T-helper 22 cell (primary cell): ENCODE results near the gene DHX29.
A peak's percentile ranks its signal among the peaks of the same experiment; 100 is the strongest.

ENCODE experiments used
- DNase-seq: peaks from one replicate; pipeline ENCODE4 v3.0.0-alpha.2; 2020; ENCODE audit warnings: low read depth

Gene DHX29

GRCh38 chr5:55313870-55314617, 6.5 kb upstream of the DHX29 start:
- DNase-seq: no peak

GRCh38 chr5:55308254-55308836, 851 bp upstream of the DHX29 start:
- no peak for DNase-seq

GRCh38 chr5:55306641-55307382, 682 bp downstream of the DHX29 start:
- DNase-seq: no peak

- DNase-seq: no peak
These were observed 2.1 kb downstream of the DHX29 start for GRCh38 chr5:55305345-55305744.

GRCh38 chr5:55304584-55304983, 2.9 kb downstream of the DHX29 start:
- no peak for DNase-seq

GRCh38 chr5:55303238-55303690, 4.2 kb downstream of the DHX29 start:
- DNase-seq: no peak

- no peak for DNase-seq
These were observed 6.6 kb downstream of the DHX29 start for GRCh38 chr5:55300890-55301289.

- DNase-seq: no peak
These were observed 12.6 kb downstream of the DHX29 start for GRCh38 chr5:55294935-55295334.

GRCh38 chr5:55290991-55291390, 16.5 kb downstream of the DHX29 start:
- no peak for DNase-seq

GRCh38 chr5:55289808-55290207, 17.7 kb downstream of the DHX29 start:
- DNase-seq: no peak

GRCh38 chr5:55286411-55286933, 21.0 kb downstream of the DHX29 start:
- DNase-seq: no peak

- DNase-seq: no peak
These were observed 28.7 kb downstream of the DHX29 start for GRCh38 chr5:55278778-55279177.

- DNase-seq: no peak
These were observed 30.7 kb downstream of the DHX29 start for GRCh38 chr5:55276771-55277170.

- no peak for DNase-seq
These were observed 49.2 kb downstream of the DHX29 start for GRCh38 chr5:55258339-55258738.

GRCh38 chr5:55254802-55255201, 52.7 kb downstream of the DHX29 start:
- DNase-seq: no peak

- DNase-seq: no peak
These were observed 57.4 kb downstream of the DHX29 start for GRCh38 chr5:55250064-55250463.

GRCh38 chr5:55241746-55242145, 65.7 kb downstream of the DHX29 start:
- DNase-seq: no peak

GRCh38 chr5:55236800-55237199, 70.7 kb downstream of the DHX29 start:
- DNase-seq: no peak

- no peak for DNase-seq
These were observed 73.3 kb downstream of the DHX29 start for GRCh38 chr5:55234121-55234700.

- peak; percentile 43 for DNase-seq
These were observed 74.2 kb downstream of the DHX29 start, which contains the start of gene CCNO for GRCh38 chr5:55232985-55233928. Gene CCNO, minus strand, starts transcription at chr5:55233608. Its CDS starts 85 bp downstream, at chr5:55233523.
